Activated naive CD4-positive, alpha-beta T cell treated with anti-CD3 and anti-CD28 coated beads for 36 hours (primary cell): ENCODE results near the gene RAET1L. TPM values are rescaled to one million over a fixed set of nuclear protein-coding genes. Genes with fewer than 3 reads are reported as not detected.

Source experiments
- CTCF ChIA-PET: fragments of 350-600 bp; sonication (Branson Sonifier 250); formaldehyde crosslinking; loops from one replicate; lab custom pipeline; 2021; ENCODE audit warnings: antibody characterized with exemption; lab: Charles Lee
- DNase-seq: peaks from one replicate; pipeline ENCODE4 v3.0.0-alpha.2; 2020
- H3K27ac Mint-ChIP-seq: one replicate; pipeline ENCODE4 v1.8.0; 2021; ENCODE audit warnings: mild to moderate bottlenecking, mixed read lengths
- H3K27me3 Mint-ChIP-seq: one replicate; pipeline ENCODE4 v1.8.0; 2021; ENCODE audit warnings: low read depth, mixed read lengths
- H3K36me3 Mint-ChIP-seq: one replicate; pipeline ENCODE4 v1.8.0; 2021; ENCODE audit warnings: low read depth, mixed read lengths
- H3K4me1 Mint-ChIP-seq: one replicate; pipeline ENCODE4 v1.8.0; 2021; ENCODE audit warnings: low read depth, mixed read lengths
- H3K4me3 Mint-ChIP-seq: one replicate; pipeline ENCODE4 v1.8.0; 2021; ENCODE audit warnings: mild to moderate bottlenecking, moderate library complexity, mixed read lengths
- H3K9me3 Mint-ChIP-seq: one replicate; pipeline ENCODE4 v1.8.0; 2021; ENCODE audit warnings: mixed read lengths
- intact Hi-C: fragments of 100-400 bp; cut with micrococcal nuclease; formaldehyde crosslinking; loops from one replicate; pipeline ENCODE4 v1.15.1; 2023
- total RNA-seq, 2 experiments: library from RNA; stranded (reverse); gene quantifications; one replicate each; pipeline ENCODE4 v1.2.3, GENCODE V29; 2021

The RAET1L gene
- total RNA-seq, 2 experiments from 2014 or later = not detected

GRCh38 chr6:150058986-150059385, 33.7 kb upstream of the RAET1L start:
- CTCF ChIA-PET = no interaction called here
- H3K9me3 Mint-ChIP-seq = no peaks in the 10 kb centered on the region
- no peak for DNase-seq
- H3K4me1 Mint-ChIP-seq = peaks cover 3% of the 10 kb centered on the region
- intact Hi-C loops = no loop called here
- H3K36me3 Mint-ChIP-seq = no peaks in the 10 kb centered on the region
- peaks cover 34% of the 10 kb centered on the region for H3K27me3 Mint-ChIP-seq
- no peak overlapping the region for H3K4me3 Mint-ChIP-seq
- H3K27ac Mint-ChIP-seq = no peak overlapping the region

DNA sequence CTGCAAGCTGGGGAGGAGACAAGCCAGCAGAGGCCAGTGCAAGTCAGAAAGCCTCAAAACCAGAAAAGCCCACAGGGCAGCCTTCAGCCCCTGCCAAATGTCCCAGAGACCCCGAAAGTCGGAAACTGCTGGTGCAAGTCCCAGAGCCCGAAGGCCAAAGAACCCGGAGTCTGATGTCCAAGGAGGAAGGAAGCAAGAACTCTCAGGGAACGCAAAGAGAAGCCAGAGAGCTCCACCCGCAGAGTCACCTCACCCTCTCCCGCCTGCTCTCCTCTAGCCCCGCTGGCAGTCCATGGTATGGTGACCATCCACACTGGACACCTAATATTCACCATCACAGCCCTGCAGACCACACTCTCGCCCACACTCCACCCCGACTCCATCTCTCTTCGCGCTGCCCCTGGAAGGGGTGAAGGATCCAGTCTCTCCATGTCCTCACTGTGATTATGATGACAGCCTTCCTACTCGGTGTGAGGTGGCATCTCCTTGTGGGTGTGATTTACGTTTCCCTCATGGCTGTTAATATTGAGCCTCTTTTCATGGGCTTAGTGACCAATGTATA, 33.0 kb upstream of the RAET1L start:
- CTCF ChIA-PET = no interaction called here
- no peak for DNase-seq
- H3K4me3 Mint-ChIP-seq = no peak overlapping the region
- intact Hi-C loops = no loop called here
- H3K36me3 Mint-ChIP-seq = no peaks in the 10 kb centered on the region
- peaks cover 3% of the 10 kb centered on the region for H3K4me1 Mint-ChIP-seq
- no peaks in the 10 kb centered on the region for H3K9me3 Mint-ChIP-seq
- H3K27me3 Mint-ChIP-seq = peaks cover 37% of the 10 kb centered on the region
- no peak overlapping the region for H3K27ac Mint-ChIP-seq

DNA sequence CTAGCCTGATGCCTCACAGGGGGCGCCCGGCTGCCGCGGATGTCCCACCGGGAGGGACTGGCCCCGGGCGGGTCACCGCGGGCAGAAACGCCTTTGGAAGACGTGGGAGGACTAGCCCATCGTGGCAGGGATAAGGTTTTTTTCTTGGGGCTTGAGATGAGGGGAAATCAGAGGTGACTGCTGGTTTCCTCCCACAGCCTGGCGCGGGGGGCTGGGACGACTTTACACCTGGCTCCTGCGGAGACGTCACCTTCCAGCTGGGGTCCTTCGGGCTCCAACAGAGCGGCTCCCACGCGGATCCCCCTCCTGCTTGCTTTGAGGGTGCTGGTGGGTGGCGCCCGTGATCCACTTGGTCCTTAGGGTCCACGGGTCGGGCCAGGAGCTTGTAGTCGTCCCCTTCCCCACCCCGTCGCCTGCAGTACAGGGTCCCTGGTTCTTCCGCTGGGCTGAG, 32.2 kb upstream of the RAET1L start:
- intact Hi-C loops = no loop called here
- no peak for DNase-seq
- no peaks in the 10 kb centered on the region for H3K9me3 Mint-ChIP-seq
- no peak overlapping the region for H3K4me3 Mint-ChIP-seq
- H3K36me3 Mint-ChIP-seq = no peaks in the 10 kb centered on the region
- CTCF ChIA-PET = interaction anchor here (0.7 to 1.3 kb wide), 3 partner anchors 10 to 302 kb away, joined by 3 to 7 read pairs (median 4); no protein-coding TSS in a partner anchor
- H3K27ac Mint-ChIP-seq = no peak overlapping the region
- H3K27me3 Mint-ChIP-seq = peaks cover 42% of the 10 kb centered on the region
- H3K4me1 Mint-ChIP-seq = peaks cover 3% of the 10 kb centered on the region

DNA sequence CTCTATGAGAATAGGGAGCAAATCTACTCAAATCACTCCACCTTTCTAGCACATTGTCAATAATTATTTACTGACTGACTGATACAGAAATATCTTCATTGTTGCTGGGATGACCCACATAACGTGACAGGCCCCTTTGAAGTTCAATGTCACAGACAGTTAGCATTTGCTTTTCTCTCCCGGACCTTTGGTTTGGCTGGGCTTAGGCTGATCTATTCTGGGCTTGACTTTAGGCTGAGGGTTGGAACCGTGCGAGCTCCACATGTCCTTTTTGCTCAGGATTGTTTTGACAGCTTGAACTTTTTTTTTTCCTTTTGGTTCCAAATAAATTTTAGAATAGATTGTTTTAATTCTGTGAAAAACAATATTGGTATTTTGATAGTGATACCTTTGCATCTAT, 31.6 kb upstream of the RAET1L start:
- H3K27ac Mint-ChIP-seq = no peak overlapping the region
- CTCF ChIA-PET = interaction anchor here (0.7 to 1.3 kb wide), 3 partner anchors 10 to 303 kb away, joined by 3 to 7 read pairs (median 4); no protein-coding TSS in a partner anchor
- no peak overlapping the region for H3K4me3 Mint-ChIP-seq
- intact Hi-C loops = no loop called here
- no peaks in the 10 kb centered on the region for H3K9me3 Mint-ChIP-seq
- peaks cover 3% of the 10 kb centered on the region for H3K4me1 Mint-ChIP-seq
- peaks cover 48% of the 10 kb centered on the region for H3K27me3 Mint-ChIP-seq
- no peak for DNase-seq
- H3K36me3 Mint-ChIP-seq = no peaks in the 10 kb centered on the region

GRCh38 chr6:150056156-150056555, 30.8 kb upstream of the RAET1L start:
- Mint-ChIP-seq H3K36me3 (no peaks in the 10 kb centered on the region), H3K4me1 (peaks cover 3% of the 10 kb centered on the region), H3K9me3 (no peaks in the 10 kb centered on the region), H3K4me3 (no peak overlapping the region), H3K27ac (no peak overlapping the region), H3K27me3 (peaks cover 53% of the 10 kb centered on the region)
- CTCF ChIA-PET = no interaction called here
- intact Hi-C loops = no loop called here
- DNase-seq = no peak

GRCh38 chr6:150055131-150055530, 29.8 kb upstream of the RAET1L start:
- Mint-ChIP-seq H3K4me1 (peaks cover 3% of the 10 kb centered on the region), H3K27ac (no peak overlapping the region), H3K27me3 (peaks cover 56% of the 10 kb centered on the region), H3K4me3 (no peak overlapping the region), H3K36me3 (no peaks in the 10 kb centered on the region), H3K9me3 (no peaks in the 10 kb centered on the region)
- CTCF ChIA-PET = interaction anchor here (0.7 to 3.9 kb wide), 4 partner anchors 15 to 340 kb away, joined by 3 to 45 read pairs (median 4); partner anchors contain the start of gene ULBP3
- DNase-seq = no peak
- intact Hi-C loops = no loop called here

DNA sequence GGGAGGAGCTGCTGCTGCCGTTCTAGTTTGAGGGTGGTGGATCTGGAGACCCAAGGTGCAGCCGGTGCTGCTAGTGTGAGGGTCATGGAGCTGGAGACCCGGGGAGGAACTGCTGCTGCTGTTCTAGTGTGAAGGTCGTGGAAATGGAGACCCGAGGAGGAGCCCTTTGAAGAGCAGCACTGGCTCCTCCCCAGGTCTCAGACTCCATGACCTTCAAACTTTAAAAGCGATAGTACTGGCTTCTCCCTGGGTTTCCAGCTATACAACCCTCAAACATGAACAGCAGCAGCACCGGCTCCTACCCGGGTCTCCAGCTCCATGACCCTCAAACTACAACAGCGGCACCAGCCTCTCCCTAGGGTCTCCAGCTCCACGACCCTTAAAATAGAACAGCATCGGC, 28.1 kb upstream of the RAET1L start:
- H3K27me3 Mint-ChIP-seq = peaks cover 54% of the 10 kb centered on the region
- no peak overlapping the region for H3K4me3 Mint-ChIP-seq
- intact Hi-C loops = no loop called here
- no peaks in the 10 kb centered on the region for H3K9me3 Mint-ChIP-seq
- no peaks in the 10 kb centered on the region for H3K4me1 Mint-ChIP-seq
- no peak overlapping the region for H3K27ac Mint-ChIP-seq
- no peak for DNase-seq
- no peaks in the 10 kb centered on the region for H3K36me3 Mint-ChIP-seq
- CTCF ChIA-PET = interaction anchor here (0.5 to 3.9 kb wide), 6 partner anchors 17 to 395 kb away, joined by 3 to 45 read pairs (median 4); partner anchors contain the start of gene ULBP3

GRCh38 chr6:150050846-150051245, 25.5 kb upstream of the RAET1L start:
- no peak overlapping the region for H3K4me3 Mint-ChIP-seq
- CTCF ChIA-PET = no interaction called here
- H3K4me1 Mint-ChIP-seq = no peaks in the 10 kb centered on the region
- H3K27me3 Mint-ChIP-seq = peaks cover 60% of the 10 kb centered on the region
- H3K27ac Mint-ChIP-seq = no peak overlapping the region
- H3K36me3 Mint-ChIP-seq = no peaks in the 10 kb centered on the region
- intact Hi-C loops = no loop called here
- no peak for DNase-seq
- no peaks in the 10 kb centered on the region for H3K9me3 Mint-ChIP-seq

GRCh38 chr6:150048099-150048498, 22.8 kb upstream of the RAET1L start:
- CTCF ChIA-PET = no interaction called here
- no peaks in the 10 kb centered on the region for H3K4me1 Mint-ChIP-seq
- H3K27ac Mint-ChIP-seq = no peak overlapping the region

GRCh38 chr6:150046943-150047342, 21.6 kb upstream of the RAET1L start:
- peaks cover 35% of the 10 kb centered on the region for H3K27me3 Mint-ChIP-seq
- no peak overlapping the region for H3K4me3 Mint-ChIP-seq
- no peaks in the 10 kb centered on the region for H3K4me1 Mint-ChIP-seq
- CTCF ChIA-PET = interaction anchor here (0.6 to 0.8 kb wide), 3 partner anchors 21 to 253 kb away, joined by 3 to 4 read pairs (median 3); no protein-coding TSS in a partner anchor
- no peak for DNase-seq
- no peaks in the 10 kb centered on the region for H3K36me3 Mint-ChIP-seq
- no peaks in the 10 kb centered on the region for H3K9me3 Mint-ChIP-seq
- H3K27ac Mint-ChIP-seq = no peak overlapping the region
- intact Hi-C loops = no loop called here

More at GRCh38 chr6:150048099-150048498, 22.8 kb upstream of the RAET1L start:
- Mint-ChIP-seq H3K4me3 (no peak overlapping the region), H3K36me3 (no peaks in the 10 kb centered on the region), H3K27me3 (peaks cover 45% of the 10 kb centered on the region), H3K9me3 (no peaks in the 10 kb centered on the region)
- no peak for DNase-seq
- intact Hi-C loops = no loop called here

GRCh38 chr6:150044621-150045145, 19.4 kb upstream of the RAET1L start:
- Mint-ChIP-seq H3K36me3 (no peaks in the 10 kb centered on the region), H3K27ac (no peak overlapping the region), H3K4me3 (no peak overlapping the region), H3K9me3 (no peaks in the 10 kb centered on the region), H3K4me1 (no peaks in the 10 kb centered on the region), H3K27me3 (peaks cover 41% of the 10 kb centered on the region)
- intact Hi-C loops = no loop called here
- no peak for DNase-seq
- CTCF ChIA-PET = no interaction called here

DNA sequence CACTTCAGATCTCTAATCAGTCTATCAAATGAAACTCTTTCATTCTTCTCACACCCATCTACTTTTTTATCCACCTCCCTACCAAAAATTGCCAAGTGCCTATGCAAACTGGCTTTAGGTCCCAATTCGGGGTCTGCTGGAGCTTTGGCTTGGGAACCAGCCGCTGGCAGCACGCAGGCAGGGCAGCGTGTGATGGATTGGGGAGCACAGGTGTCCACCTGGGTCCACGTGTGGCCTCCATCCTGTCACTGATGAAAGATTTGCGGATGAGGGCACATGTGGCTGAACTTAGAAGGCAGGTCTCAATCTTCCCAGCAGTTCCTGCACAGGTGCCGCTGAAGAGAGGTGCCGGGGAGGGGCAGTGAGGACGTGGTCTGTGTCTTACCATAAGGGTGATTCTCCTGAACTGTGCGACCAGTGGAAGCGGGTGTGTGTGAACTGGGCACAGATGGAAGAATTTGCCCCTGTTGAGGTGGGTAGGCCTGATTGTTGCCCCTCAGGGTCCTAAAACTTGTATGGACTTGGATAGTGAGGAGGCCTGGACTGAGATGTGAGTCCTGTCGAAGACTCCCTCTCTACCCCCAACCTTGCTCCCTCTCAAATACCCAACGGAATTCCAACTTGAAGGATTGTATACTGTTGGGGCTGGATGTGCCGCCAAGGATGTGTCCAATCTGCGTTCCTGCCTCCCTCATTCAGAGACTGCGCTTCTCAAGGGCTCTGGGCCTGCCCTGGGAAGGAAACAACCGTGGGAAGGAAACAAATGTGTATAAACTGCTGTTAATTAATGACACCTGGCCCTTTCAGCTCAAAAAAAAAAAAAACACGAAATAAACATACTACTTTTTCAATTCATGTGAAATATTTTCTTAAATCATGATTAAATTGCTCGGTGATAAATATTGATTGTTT, 18.4 kb upstream of the RAET1L start:
- intact Hi-C loops = no loop called here
- no peak overlapping the region for H3K4me3 Mint-ChIP-seq
- H3K4me1 Mint-ChIP-seq = no peaks in the 10 kb centered on the region
- DNase-seq = no peak
- H3K9me3 Mint-ChIP-seq = no peaks in the 10 kb centered on the region
- no peak overlapping the region for H3K27ac Mint-ChIP-seq
- CTCF ChIA-PET = no interaction called here
- H3K36me3 Mint-ChIP-seq = no peaks in the 10 kb centered on the region
- peaks cover 46% of the 10 kb centered on the region for H3K27me3 Mint-ChIP-seq
